ENCODE data around the gene ANKRD11.

GRCh38 chr16:89314357-89314756 lies 176.0 kb downstream of the ANKRD11 start:
- no peak for TF ChIP-seq CTCF (IDR thresholded peaks at IDR 0.05)
- TF ChIP-seq ZFX (IDR thresholded peaks at IDR 0.05; ENCODE audit: borderline replicate concordance) = no peak

Measured in 22Rv1 (cell line).